ENCODE measurements around the gene RMND1.
"Not testable (repeated sequence)": the region's sequence is repeated elsewhere in the genome, so short reads cannot be mapped to it uniquely, and the experiment has no call there.

Gene RMND1

GRCh38 chr6:151451417-151451949, 443 bp downstream of the RMND1 start:
- no peak for DNase-seq

- not testable (repeated sequence) for DNase-seq
Observed at GRCh38 chr6:151450928-151451327, 998 bp downstream of the RMND1 start.

DNA sequence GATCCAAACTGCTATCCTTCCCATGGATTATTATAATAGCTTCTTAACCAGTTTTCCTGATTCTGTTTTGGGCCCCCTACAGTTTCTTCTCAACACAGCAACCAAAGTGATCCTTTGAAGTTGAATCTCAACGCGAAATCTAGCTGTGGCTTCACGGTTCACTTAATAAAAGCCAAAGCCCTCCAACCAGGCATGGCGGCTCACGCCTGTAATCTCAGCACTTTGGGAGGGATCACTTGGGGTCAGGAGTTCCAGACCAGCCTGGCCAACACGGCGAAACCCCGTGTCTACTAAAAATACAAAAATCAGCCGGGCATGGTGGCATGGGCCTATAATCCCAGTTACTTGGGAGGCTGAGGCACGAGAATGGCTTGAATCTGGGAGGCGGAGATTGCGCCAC, 3.3 kb downstream of the RMND1 start:
- no peak for DNase-seq

DNA sequence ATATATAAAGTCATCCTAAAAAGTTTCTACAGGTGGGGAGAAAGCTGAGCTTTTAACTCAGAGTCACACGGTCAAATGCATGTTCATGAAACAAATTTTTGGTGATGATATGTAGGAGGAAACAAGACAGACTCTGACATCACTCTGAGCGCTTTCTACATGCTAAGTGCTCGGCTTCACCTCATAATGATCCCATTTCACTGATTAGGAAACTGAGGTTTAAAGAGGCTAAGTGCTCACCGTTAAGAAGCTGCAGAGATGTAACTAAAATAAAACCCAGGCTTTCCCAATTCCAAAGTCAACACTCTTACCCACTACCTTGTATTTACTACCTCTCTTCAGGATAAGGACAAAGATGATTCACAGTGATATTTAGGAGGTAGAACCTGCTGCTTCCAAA, 4.7 kb downstream of the RMND1 start:
- DNase-seq = no peak

GRCh38 chr6:151445482-151445881, 6.4 kb downstream of the RMND1 start:
- no peak for DNase-seq

- no peak for DNase-seq
Observed at GRCh38 chr6:151443911-151444621, 7.9 kb downstream of the RMND1 start.

DNA sequence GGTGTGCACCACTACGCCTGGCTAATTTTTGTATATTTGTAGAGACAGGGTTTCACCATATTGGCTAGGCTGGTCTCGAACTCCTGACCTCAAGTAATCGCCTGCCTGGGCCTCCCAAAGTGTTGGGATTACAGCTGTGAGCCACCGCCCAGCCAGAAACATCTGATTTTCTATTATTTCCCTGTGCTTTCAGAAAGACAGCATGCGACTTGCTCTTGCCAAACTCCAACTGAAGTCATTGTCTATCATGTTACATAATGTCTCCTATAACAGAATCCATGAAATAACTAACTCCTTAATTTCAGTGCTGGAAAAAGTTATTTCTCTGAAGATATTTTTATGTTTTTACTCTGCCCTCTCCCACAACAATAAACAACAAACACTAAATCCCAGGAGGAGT, 8.5 kb downstream of the RMND1 start:
- DNase-seq = no peak

GRCh38 chr6:151442371-151442770, 9.6 kb downstream of the RMND1 start:
- no peak for DNase-seq

DNA sequence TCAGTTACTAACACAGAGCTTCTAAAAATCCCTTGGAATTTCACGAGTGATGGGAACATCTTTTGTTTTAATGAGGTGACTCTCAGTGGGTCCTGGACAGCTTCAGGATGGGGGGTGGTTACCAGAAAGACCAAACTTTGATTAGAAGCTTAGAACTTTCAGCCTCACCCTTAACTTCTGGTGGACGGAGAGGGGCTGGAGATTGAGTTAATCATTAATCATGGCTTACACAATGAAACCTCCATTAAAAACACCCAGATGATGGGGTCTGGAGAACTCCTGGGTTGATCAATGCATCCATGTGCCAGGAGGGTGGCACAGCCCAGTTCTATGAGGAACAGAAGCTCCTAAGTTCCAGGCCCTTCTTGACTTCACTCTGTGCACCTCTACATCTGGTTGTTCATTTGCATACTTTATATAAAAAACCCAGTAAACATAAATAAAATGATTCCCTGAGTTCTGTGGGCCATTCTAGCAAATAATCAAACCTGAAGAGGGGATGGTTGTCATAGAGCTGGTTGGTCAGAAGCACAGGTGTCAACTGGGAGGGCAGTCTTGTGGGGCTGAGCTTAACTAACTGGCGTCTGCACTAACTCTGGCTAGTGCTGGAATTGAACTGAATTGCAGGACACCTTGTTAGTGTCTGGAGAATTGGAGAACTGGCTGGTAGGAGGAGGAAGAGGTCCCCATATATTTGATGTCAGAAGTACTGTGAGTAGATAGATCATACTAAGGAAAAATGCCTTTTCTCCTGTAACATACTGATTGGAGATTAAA, 10.3 kb downstream of the RMND1 start:
- DNase-seq = no peak

- DNase-seq = no peak
Observed at GRCh38 chr6:151440930-151441329, 11.0 kb downstream of the RMND1 start.

- no peak for DNase-seq
Observed at GRCh38 chr6:151440498-151440897, 11.4 kb downstream of the RMND1 start.

DNA sequence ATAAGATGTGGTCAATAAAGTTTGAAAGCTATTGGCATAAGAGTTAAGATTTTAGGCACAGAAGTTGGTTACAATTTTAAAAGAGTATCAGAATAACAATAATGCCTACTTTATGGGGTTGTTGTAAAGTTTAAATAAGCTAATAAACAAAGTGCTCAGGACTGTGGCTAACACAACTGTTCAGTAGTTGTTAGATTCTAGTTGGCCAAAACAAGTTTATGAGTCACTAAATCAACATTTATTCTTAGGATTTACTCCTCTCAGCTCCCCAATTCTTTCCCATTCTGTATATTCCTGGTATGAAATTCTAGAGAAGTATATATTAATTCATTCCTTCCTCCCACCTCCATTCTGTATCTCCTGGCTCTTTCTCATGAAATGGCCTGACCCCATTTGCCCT, 14.5 kb downstream of the RMND1 start:
- DNase-seq = no peak

- no peak for DNase-seq
Observed at GRCh38 chr6:151436802-151437201, 15.1 kb downstream of the RMND1 start.

- no peak for DNase-seq
Observed at GRCh38 chr6:151436300-151436699, 15.6 kb downstream of the RMND1 start.

DNA sequence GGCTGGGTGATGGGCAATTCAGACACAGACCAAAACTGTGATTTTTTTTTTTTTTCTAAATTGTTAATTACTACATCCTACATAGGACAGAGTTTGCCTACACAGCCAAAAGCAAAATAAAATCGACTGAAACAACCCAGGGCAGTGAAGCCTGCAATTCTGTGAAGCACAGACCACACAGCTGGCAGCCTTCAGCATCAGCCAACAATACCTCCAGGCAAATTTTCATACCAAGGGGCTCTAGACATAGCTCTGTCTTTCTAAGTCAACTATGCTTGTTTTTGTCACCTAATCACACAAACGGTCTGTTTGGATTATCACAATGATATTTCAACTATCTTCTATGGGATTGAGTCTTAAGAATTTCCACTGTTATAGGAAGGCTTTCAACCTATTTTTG, 17.6 kb downstream of the RMND1 start:
- DNase-seq = no peak

DNA sequence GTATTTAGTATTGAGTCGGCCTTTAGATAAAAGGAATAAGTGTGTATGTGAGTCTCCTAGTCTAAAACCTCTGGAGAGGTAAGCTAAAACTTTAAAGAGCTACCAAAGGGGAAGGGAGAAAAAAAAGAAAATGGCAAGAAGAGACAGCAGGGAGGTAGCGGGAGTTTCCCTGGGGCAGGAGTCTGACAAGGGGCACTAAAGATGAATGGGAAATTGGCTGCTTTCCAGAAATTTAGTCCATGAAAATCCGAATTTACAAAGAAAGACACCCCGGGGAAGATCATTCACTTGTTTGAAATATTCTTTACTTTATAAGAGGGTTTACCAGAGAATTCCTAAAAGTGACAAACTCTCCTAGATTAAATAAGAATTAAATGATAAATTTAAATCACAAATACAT, 19.3 kb downstream of the RMND1 start:
- DNase-seq = no peak

DNA sequence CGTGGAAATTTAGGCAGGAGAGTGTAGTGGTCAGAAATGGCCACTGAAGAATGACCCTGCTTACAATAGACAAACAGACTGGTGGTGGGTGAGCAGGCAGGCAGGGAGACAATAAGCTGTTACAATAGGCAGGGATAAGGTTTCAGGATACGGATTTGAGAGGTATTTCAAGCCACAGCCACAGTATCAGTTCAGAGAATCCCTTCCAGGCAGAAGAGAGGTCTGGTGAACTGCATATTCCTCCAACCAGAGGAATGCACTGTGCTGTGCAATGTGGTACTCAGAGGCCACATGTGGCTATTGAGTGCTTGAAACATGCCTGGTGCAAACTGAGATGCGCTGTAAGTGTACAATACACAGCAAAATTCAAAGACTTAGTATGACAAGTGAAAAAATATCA, 20.6 kb downstream of the RMND1 start:
- DNase-seq = no peak

GRCh38 chr6:151430886-151431285, 21.0 kb downstream of the RMND1 start:
- DNase-seq = no peak

- no peak for DNase-seq
Observed at GRCh38 chr6:151428093-151428735, 23.7 kb downstream of the RMND1 start.

DNA sequence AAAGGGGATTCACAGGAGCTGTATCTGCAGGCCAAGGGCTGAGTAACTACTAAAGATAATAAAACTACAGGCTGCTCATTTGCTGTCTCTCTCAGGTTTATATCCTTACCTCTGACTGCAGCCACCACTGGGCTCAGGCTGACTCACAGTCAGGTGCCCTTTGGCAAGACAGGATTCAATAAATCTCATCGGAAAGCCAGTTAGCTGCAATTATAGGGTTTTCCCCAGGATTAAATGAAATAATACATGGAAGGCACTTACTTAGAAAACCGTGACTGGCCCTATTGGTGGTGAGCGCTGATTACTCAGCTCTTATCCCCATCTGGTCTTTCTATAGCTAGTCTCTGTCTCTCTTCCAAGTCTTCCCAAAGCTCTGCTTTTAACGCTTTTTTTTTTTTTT, 26.4 kb downstream of the RMND1 start:
- DNase-seq = no peak

- no peak for DNase-seq
Observed at GRCh38 chr6:151422981-151423380, 28.9 kb downstream of the RMND1 start.

DNA sequence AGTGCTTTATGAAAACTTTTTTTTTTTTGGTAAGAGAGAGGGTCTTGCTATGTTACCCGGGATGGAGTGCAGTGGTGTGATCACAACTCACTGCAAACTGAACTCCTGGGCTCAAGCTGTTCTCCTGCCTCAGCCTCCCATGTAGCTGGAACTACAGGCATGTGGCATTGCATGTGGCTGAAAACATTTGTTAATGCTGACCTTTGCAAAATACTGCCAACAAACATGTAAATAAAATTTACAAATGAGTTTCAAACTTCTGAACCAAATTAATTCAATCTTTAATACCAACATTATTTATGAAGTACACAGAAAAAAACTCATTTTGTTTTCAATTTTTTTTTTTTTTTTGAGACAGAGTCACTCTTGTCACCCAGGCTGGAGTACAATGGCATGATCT, 34.4 kb downstream of the RMND1 start:
- DNase-seq = no peak

DNA sequence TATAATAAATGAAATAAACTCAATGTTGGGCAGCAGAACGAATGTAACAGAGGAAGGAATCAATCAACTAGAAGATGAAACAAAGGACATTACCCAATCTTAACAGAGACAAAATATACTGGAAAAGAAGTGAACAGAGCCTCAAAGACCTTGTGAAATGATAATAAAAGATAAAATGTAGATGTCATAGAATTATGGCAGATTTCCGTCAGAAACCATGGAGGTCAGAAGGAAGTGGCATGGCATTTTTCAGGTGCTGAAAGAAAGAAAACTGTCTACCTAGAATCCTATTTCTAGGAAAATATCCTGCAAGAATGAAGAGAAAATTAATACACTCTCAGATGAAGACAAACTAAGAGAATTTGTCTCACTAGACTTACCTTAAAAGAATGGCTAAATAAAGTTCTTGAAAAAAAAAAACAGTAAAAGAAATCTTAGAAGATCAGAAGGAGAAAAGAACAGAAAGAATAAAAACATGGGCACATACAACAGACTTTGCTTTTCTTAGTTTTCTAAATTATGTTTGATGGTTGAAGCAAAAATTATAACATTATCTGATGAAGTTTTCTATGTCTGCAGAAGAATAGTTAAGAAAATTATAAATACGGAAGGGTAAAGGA, 37.2 kb downstream of the RMND1 start:
- DNase-seq = no peak
